ENCODE data around the gene OMG. TPM values are rescaled to one million over a fixed set of nuclear protein-coding genes. Genes with fewer than 3 reads are reported as not detected.

The OMG gene
- polyA plus RNA-seq, 1 of the 3 experiments (the other 2 are of a cell fraction): 0.61 TPM

GRCh38 chr17:31327534-31328159, 30.6 kb upstream of the OMG start:
- Histone ChIP-seq H3K4me3 (ENCODE audit: low read depth in 2 of 2, low read length in 1 of 2) (no peak overlapping the region), H3K9ac (peak overlapping the region; percentile 46; the same call in 1 of the 2 replicates), H3K9me2 (no peaks in the 10 kb centered on the region), H3K79me2 (ENCODE audit: insufficient read depth) (peaks cover 3% of the 10 kb centered on the region; the same call in 1 of the 2 replicates), H4K20me1 (ENCODE audit: insufficient read depth) (no peaks in the 10 kb centered on the region), H3K9me3 (no peaks in the 10 kb centered on the region), H3K4me2 (peak overlapping the region; percentile 17; the same call in 1 of the 2 replicates), H3K27ac (ENCODE audit: low read depth in 2 of 2, low read length in 1 of 2) (peak overlapping the region in 1 of 2 experiments; percentile 90; a peak in 2 of 4 replicates), H3K36me3 (replicated peaks in 1 of 2; ENCODE audit: control insufficient read depth in 1 of 2, insufficient read depth in 2 of 2, low read length in 1 of 2) (peaks cover 12 to 36% of the 10 kb centered on the region in 2 experiments), H3K27me3 (ENCODE audit: insufficient read depth) (no peaks in the 10 kb centered on the region), H2AFZ (ENCODE audit: low read depth) (no peak overlapping the region), H3F3A (replicated peaks; ENCODE audit: insufficient read depth) (peaks cover 21% of the 10 kb centered on the region), H3K4me1 (ENCODE audit: control insufficient read depth in 1 of 2, insufficient read depth in 2 of 2, low read depth in 1 of 2, low read length in 1 of 2) (peaks cover 0 to 12% of the 10 kb centered on the region in 2 experiments; a peak in 1 of 4 replicates)
- CTCF ChIA-PET: no interaction called here
- DNase-seq: no peak
- 79% methylated on average over 9 of the region's 12 CpGs for WGBS (ENCODE audit: low lambda C conversion rate)
- POLR2A ChIA-PET: no interaction called here
- TF ChIP-seq SMC3 (IDR thresholded peaks at IDR 0.05; ENCODE audit: low read depth, low read length) (no peak), RXRA (IDR thresholded peaks at IDR 0.05; ENCODE audit: borderline replicate concordance, low read depth) (peak; percentile 29; the same call in 1 of the 2 replicates), RAD21 (IDR thresholded peaks at IDR 0.05; ENCODE audit: low read length) (no peak), FOXM1 (IDR thresholded peaks at IDR 0.05; ENCODE audit: low read depth) (no peak), TEAD4 (IDR thresholded peaks at IDR 0.05; ENCODE audit: borderline replicate concordance, insufficient read depth) (peak; percentile 78), EP300 (IDR thresholded peaks at IDR 0.05; ENCODE audit: borderline replicate concordance in 1 of 2, low read depth in 1 of 2, low read length in 1 of 2) (peak in 1 of 2 experiments; percentile 65; a peak in 2 of 4 replicates), FOSL2 (IDR thresholded peaks at IDR 0.05; ENCODE audit: borderline replicate concordance, low read depth) (peak; percentile 76; the same call in 1 of the 2 replicates), JUND (IDR thresholded peaks at IDR 0.05) (peak; percentile 63), POLR2AphosphoS5 (IDR thresholded peaks at IDR 0.05; ENCODE audit: low read depth, low read length) (peak; percentile 40; the same call in 1 of the 2 replicates), PBX3 (IDR thresholded peaks at IDR 0.05) (no peak; the same call in 1 of the 2 replicates), ZBTB33 (IDR thresholded peaks at IDR 0.05; ENCODE audit: borderline replicate concordance, low read depth) (no peak)

GRCh38 chr17:31323551-31323950, 26.5 kb upstream of the OMG start:
- ChIA-PET CTCF (interaction anchor here (0.7 kb wide), 1 partner anchor 8 kb away, joined by 3 read pairs; no protein-coding TSS in a partner anchor), POLR2A (no interaction called here)
- no peak overlapping the region for H3K4me3 ChIP-seq (ENCODE audit: low read depth in 2 of 2, low read length in 1 of 2)
- no peaks in the 10 kb centered on the region for H4K20me1 ChIP-seq (ENCODE audit: insufficient read depth)
- H3K4me2 ChIP-seq: no peak overlapping the region
- H3K4me1 ChIP-seq (ENCODE audit: control insufficient read depth in 1 of 2, insufficient read depth in 2 of 2, low read depth in 1 of 2, low read length in 1 of 2): peaks cover 3 to 13% of the 10 kb centered on the region in 2 experiments; a peak in 3 of 4 replicates
- no peak for DNase-seq
- no peak overlapping the region for H3K27ac ChIP-seq (ENCODE audit: low read depth in 2 of 2, low read length in 1 of 2)
- no peaks in the 10 kb centered on the region for H3K27me3 ChIP-seq (ENCODE audit: insufficient read depth)
- no peak overlapping the region for H2AFZ ChIP-seq (ENCODE audit: low read depth)
- H3K9me3 ChIP-seq: no peaks in the 10 kb centered on the region
- peaks cover 11% of the 10 kb centered on the region; the same call in 1 of the 2 replicates for H3K79me2 ChIP-seq (ENCODE audit: insufficient read depth)
- H3K9ac ChIP-seq: no peak overlapping the region
- peaks cover 38% of the 10 kb centered on the region for H3F3A ChIP-seq (replicated peaks; ENCODE audit: insufficient read depth)
- H3K36me3 ChIP-seq (replicated peaks in 1 of 2; ENCODE audit: control insufficient read depth in 1 of 2, insufficient read depth in 2 of 2, low read length in 1 of 2): peaks cover 9 to 18% of the 10 kb centered on the region in 2 experiments
- H3K9me2 ChIP-seq: no peaks in the 10 kb centered on the region
- TF ChIP-seq TAF1 (IDR thresholded peaks at IDR 0.05; ENCODE audit: borderline replicate concordance, low read depth, low read length) (no peak), RXRA (IDR thresholded peaks at IDR 0.05; ENCODE audit: borderline replicate concordance, low read depth) (no peak), RCOR1 (IDR thresholded peaks at IDR 0.05; ENCODE audit: low read length) (no peak), SMC3 (IDR thresholded peaks at IDR 0.05; ENCODE audit: low read depth, low read length) (no peak), EZH2phosphoT487 (IDR thresholded peaks at IDR 0.05; ENCODE audit: borderline replicate concordance, low read depth) (no peak), POLR2AphosphoS5 (IDR thresholded peaks at IDR 0.05; ENCODE audit: low read depth, low read length) (no peak), TEAD4 (IDR thresholded peaks at IDR 0.05; ENCODE audit: borderline replicate concordance, insufficient read depth) (no peak)

Measured in SK-N-SH (cell line).